HG02981 (cell line): ENCODE measurements around the gene PELO.

Experiments
- ATAC-seq: cut with Tn5 transposase; IDR thresholded peaks from one replicate; pipeline ENCODE4 v1.9.1; 2021; ENCODE audit warnings: mild to moderate bottlenecking, moderate library complexity; ENCODE audit not compliant: unreplicated experiment

The PELO gene

DNA sequence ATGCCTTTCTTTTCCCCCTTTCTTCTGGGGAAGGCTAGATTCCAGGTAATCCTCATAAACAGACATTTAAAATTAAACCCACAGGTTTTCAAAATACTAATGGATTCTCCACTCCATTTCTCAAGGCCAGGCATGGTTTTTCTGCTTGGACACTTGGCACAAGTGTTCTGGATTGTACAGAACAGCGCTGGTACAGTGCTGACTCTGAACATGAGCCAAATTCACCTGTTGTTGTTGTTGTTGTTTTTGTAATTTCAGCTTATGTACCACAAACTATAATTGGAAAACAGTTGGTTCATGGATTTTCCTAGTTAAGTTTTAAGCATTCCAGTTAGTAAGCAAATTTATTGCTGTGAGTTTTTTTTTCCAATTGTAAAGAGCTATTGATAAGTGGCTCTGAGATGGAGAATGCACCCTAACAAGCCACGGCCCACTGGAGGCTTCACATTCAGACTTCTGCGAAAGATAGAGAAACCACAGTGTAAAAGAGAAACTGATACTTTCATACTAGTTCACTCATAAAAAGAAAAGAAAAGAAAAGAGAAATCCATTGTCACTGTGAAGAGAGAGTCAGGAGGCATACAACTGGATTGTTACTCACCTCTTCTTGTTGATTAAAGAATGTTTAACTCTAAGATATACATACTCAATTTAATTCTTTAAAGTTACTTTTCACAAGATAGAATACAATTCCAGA lies 16.2 kb upstream of the PELO start:
- ATAC-seq, result peak; percentile 96

DNA sequence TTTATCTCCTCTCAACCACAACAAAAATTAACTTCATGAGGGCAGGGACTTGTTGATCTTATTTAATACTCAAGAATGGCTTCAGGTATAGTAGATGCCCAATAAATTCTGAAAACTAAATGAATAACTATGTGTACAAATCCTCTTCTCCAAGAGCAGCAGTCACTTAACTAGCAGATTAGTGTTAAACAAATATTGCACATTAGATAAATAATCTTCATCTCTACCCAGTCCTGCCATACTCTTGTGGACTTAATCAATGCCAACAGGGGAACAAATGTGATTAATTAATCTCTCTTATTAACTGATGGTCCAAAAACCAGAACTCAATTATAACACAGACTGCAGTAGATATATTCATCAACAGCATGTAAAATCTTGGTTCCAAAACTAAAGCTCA lies 15.0 kb upstream of the PELO start:
- ATAC-seq, result no peak

DNA sequence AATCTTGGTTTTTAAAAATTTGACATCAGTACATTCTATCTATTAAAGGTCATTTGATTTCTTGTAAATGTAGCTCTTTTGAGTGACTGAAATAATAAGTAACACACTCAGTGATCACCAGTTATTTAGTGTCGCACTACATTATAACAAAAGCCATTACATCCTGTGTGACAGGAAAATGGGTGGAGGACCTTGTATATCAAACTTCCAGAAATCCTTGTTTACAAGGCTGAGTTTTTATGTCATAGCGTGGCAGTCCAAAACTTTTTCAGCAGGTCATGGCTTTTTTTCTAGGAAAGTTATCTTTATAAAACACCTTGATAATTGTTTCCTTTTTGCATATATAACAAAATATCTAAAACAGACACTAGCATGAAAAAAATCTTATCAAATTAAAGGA lies 14.4 kb upstream of the PELO start:
- ATAC-seq, result no peak

DNA sequence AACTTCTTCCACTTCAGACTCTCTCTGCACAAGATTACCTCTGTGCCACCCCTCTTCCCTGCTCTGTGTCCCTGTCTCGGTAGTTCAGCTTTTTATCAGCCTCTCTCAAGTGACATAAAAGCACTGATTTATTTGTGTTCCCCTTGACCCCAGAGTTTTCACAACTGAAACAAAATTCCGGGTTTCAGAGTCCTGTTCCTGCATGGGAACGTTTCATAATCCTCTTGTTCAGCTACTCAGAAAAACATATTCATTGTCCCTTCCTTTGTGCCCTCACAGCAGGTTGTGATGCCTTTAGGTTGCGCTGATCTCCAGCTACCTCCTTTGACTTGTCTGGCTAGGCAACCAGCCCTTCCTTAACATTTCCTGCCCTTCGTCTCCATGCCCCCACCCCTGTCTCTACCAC lies 13.7 kb upstream of the PELO start:
- ATAC-seq, result no peak

DNA sequence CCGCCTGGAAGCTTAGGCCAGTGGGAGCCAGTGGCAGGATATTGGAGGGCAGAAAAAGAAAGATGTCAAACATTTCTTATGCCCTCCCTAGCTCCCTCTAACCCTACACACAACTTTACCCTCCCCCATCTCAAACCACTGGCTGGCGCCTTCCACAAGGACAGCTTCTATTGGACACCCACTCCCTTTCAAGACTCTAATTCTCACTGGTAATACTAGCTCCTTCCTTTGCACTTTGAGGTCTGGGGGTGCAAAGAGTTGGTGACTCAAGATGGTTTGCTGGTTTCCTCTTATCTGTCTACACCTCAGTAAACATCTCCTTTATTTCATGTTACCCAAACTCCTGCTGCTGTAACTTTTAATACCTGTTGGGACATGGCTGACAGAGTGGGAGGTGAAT lies 11.6 kb upstream of the PELO start:
- no peak for ATAC-seq

DNA sequence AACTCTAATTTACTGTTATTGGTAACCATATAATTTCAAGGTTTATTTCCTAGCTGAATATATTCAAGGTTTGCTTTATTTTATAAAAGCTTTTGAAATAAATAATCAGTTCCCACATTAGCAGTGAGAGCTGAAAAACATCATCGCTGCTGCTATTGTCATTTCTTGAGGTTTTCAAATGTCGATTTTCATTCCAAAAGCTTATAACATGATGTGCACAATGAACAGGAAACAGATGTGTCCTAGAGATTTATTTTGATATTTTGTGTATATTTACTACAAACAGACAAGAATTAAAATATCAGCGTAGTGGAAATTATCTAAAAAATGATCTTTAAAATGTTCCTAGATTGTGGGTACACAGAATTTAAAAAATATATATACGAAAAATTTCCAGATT lies 10.5 kb upstream of the PELO start:
- ATAC-seq, result no peak

DNA sequence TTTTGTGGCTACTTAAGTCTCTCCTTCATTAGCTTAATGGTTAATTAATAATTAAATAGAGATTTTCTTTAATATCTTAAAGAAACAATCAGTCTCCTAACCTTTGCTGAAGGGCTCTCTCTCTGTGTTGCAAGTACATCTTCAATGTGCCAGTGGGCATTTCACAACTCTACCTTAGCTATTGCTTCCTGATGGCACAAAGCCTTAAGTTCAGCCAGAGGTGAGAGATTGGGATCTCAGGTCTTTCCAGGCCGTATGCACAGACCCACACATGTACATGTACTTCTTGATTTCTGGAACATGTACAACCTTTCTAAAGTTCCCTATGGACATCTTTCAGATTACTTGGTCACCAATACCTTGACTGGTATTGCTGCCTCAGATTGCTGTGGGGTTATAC lies 8.9 kb upstream of the PELO start:
- ATAC-seq, result no peak

DNA sequence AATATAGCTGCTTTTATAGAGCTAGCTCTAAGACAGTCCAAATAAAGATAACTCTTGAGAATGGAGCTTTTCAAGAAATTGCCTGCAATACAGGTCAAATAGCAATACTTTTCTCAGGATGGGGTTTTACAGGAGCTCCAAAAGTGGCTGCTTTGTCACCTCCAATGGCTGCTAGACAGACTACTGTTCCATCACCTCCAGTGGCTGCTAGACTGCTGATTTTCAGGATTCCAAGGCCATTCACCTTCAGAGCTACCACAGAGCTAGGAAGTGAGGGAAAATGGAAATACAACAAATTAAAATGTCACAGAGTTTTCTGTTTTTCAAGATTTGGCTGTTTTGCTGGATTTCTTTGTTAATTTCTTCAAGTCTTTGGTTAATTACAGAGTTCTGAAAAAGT lies 8.5 kb upstream of the PELO start:
- no peak for ATAC-seq

DNA sequence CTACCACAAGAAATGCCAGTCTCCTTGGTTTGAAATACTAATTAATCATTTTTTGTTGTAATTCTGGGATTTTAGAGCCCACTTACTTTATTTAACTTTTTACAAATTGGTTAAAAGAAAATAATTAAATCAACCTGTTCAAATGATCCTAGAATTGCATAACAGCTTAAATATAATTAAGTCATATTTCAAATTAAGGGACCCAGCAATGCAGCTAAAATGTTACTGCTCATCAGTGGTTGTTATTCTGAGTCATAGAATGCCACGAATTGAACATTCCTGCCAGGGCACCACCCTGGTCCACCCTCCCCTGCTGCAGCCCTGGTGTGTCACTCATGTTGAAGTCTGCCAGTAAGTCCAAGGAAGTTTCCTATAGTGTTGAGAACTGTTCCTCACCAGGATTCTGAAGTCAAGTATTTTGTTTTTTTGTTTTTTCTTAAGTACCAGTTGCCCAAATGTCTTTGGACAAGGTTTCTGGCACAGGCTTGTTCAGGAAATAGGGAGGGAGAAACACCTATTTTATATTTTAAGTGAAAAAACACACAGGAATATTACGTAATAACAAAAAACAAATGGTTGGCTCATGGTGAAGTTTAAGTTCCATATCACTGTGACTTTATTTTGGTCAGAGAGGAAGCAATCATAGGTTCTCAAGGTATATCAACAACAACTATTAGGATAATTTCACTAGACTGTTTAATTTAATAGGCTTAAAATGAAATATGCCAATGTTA lies 4.3 kb upstream of the PELO start:
- no peak for ATAC-seq

DNA sequence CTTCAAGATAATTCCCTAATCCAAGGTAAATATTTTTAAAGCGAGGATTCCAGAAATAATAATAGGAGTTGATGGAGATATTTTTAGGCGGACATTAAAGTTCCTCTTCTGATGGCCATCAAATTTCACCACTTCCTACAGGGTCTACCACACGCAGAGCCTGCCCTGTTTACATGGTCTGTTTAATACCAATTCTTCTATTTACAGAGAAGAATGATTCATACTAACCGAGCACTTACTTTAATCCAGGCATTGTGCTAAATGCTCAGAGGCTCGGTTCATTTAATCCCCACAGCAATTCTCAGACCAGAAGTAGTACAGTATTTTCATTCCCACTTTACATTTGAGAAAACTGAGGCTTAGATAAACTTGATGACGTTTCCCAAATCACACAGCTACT lies 3.0 kb upstream of the PELO start:
- no peak for ATAC-seq

DNA sequence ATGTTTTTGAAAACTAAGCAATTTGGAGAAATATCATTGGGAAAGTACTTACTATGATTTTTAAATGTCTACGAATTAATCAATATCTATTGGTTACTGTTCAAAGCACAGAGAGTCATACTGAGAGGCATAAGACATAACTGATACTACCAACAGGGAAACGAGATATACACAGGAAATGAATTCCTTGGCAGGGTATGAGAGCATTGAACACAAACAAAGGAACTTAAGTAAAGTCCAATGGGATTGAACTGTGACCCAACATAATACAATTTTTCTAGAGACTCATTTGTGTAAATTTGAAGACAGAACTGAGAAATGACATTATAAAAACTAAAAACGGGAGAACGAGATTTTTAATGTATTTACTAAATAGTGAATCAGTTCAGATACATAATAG lies 1.3 kb upstream of the PELO start:
- no peak for ATAC-seq

DNA sequence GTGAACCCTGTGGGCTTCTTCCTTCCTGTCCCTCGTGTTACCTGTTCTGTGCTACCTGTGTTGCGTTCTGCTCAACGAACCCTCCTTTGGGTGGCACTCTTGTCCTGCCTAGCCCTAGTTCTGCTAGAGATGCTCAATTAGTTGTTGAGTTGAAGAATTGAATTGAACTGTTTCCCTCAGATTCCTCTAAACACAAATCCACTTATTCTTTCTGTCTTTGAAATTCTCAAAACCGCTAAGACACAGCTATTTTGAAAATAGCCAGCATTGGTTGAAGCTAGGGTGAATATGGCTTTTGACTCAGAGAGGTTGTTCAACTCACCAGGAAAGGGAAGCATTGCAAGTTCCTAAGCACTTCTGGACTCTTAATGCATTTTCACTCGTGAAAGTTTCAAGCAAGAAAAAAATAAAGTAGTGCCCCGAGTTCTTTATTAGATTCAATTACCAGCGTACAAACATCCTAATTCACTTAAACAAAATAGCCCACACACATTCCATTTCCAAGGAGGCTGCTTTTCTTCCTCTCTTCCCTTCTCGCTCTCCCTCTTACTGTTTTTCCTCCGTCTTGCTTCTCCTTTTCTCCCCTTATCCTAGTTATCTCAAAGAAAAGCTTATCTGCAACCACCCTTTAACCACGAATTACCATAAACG lies 642 bp upstream of the PELO start:
- no peak for ATAC-seq

DNA sequence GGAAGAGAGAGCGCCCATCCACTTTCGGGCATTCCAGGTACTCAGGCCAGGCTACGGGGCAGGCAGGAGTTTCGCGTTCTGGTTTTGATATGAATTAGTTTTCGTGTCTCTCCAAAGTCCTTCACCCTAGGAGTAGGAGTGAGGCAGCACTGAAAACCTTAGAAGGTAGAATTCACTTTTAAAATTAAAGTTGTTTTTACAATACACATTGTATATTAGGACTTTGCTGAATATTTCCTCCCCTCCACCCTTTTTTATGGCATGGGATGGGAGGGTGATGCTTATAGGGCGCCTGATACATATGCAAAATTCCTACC lies 747 bp downstream of the PELO start:
- no peak for ATAC-seq

DNA sequence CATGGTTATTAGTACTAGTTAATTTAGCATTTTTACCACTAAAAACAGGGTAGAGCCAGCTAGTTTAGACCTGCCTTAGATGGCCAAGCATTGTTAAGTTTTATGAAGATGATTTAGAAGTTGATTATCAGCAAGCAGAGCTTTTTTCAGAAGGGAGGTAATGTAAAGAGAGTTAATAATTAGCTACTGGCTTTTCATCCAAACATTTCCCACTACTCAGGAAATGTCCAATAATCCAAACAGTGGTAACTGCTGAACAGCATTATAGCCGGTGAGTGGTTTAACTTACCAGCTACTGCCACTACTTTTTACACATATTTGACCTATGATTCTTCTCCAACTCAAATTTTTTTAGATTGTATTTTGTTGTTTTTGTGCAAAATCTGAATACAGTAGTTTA lies 1.7 kb downstream of the PELO start:
- no peak for ATAC-seq

DNA sequence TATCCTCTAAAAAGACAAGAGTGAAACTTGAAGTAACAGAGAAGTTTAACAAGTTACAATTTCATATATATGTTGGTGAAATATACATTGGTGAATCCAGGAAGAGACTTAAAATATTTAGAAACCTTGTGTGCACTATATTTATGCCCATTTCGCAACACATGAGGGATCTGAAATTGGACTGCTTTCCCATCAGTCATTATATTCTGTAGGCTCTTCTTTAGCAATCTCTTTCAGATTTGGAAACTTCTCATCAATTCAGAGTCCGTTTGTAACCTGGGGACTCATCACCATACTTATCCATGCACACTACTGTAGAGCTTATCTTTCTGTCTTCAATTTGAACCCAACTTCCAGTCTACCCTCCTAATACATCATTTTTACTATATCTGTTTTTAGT lies 2.1 kb downstream of the PELO start:
- ATAC-seq, result no peak

DNA sequence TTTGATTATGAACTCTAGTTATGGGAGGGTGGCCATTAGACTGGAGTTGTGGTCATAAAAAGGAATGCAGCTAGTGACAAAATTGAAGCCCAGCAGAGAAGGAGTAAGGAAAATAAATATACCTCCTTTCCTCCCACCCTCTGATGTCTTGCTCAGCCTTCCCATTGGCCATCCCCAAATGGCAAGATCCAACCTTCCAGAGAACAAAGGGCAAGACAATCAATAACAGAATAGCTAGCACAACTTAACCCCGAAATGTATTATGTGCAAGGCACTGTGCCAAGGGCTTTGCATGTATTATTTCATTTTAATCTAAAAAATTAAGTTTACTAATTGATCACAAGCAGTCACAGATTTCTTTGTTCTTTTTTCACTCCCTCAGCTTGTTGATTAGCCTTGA lies 3.6 kb downstream of the PELO start:
- ATAC-seq, result no peak

DNA sequence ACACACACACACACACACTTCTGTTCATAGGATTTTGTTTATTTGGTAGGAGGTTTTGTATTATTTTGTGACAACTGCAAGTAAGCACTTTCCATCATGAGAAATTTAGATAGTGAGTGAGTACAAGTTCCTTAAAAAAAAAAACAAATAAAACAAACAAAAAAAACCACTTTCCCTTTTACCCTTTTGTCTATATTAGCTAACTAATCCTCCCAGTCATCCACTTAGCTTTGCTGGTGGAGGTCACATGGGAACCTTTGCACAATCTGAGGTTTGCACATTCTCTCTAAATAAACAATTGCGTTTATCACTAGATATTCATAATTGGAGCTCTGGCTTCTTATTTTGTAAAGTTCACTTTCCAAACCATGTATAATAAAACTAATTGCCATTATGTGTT lies 6.8 kb downstream of the PELO start:
- no peak for ATAC-seq

DNA sequence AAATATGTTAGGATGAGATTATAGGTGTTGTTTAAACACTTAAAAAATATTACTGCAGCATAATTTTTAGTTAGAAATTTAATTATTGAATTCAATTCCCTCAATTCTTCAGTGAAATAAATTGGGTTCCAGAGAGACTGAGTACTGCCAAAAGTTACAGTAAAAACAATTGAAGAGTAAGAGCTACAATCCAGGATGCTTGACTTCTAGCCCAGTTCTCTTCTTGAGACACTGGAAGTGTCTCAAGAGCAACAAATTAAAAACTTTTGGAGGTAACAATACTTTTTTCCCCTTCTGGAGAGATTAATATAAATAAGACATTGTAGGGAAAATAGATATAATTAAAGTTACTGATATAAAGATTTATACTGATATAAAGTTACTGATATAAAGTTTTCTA lies 8.3 kb downstream of the PELO start:
- no peak for ATAC-seq

DNA sequence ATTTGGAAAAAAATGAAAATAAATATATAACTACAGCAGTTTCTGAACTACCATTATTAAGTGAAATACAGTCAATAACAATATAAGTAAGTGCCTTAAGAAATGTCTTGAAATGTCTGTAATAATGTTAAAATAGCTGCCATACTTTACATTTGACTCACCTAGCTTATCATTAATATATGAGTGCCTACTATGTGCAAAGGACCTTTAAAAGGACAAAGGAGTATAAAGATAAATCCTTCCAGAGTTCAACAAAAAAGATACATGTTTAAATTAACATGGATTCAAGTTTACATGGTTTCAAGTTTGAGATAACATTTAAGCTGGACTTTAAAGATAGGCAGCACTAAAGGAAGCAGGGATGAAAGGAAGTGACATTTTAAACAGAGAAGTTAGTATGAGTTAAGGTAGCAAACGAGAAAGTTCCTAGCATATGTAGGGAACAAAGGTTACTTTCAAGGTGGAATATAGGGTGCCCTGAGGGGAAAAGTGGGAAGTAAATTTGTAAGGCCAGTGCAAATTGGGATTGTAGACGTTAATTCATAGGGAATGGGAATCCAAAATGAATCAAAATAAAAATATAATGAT lies 8.9 kb downstream of the PELO start:
- ATAC-seq, result no peak

DNA sequence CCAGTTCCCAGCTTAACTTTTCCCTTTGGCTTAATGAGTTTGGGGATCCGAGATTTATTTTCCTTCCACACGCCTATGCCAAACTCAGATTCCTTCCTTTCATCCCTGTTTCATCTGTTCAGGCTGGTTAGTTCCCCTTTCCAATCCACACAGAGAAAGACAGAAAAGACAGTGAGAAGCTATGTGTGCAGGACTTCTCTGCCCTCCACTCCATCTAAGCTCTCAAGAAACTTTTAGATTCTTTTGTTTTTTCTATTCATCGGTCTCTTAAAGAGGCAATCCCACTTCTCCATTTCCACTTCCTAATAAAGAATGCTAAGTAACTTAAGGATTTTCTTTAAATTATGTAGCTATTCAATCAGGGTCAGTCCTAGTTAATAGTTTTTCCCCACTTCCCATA lies 11.2 kb downstream of the PELO start:
- ATAC-seq, result no peak

DNA sequence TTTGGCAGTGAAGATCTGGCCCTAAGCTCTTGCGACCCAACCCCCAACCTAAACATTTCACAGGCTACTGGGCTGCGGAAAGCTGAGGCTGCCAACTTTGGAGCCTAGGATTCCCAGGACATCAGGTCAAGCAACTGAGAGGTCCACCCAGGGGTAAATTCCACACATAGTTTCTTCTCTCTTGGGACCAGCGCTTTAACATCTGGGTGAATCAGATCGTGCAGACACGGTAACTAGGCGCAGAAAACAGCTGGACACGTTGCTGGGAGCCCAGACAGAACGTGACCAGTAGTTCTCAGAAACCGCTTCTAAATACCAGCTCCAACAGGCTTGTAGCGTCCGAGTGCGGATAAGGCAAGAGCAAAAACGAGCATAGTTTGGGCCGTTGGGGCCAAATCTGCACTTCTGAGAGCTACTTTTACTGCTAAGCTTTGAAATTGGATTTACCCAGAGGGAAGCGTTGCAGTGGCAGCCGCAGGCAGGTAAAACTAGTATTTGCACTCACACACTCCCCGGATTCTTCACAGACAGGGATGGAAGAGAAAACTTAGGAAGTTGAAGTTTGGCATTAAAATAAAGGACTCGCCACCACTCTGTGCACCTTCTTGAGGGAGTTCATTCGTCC lies 11.8 kb downstream of the PELO start:
- peak; percentile 31 for ATAC-seq

DNA sequence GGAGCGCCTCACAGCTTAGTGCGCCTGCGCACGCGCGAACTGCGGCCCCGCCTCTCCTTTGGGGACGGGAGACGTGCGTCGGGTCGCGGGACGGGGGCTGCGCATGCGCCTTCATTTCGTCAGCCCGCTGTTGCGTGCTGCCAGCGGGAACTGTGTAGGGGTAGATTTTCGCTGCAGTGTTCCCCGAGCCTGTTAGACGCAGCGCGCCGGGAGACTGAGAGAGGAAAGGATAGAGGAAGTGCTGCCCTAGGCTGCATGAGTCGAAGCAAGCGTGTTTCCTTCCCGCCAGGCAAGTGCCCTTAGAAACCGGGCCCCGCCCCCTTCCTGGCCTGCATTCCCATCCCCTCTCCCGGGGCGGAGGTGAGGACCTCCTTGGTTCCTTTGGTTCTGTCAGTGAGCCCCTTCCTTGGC lies 12.3 kb downstream of the PELO start:
- peak; percentile 81 for ATAC-seq
